ENCODE measurements around the gene HBE1.
"Not testable (repeated sequence)": the region's sequence is repeated elsewhere in the genome, so short reads cannot be mapped to it uniquely, and the experiment has no call there.

The HBE1 gene

DNA sequence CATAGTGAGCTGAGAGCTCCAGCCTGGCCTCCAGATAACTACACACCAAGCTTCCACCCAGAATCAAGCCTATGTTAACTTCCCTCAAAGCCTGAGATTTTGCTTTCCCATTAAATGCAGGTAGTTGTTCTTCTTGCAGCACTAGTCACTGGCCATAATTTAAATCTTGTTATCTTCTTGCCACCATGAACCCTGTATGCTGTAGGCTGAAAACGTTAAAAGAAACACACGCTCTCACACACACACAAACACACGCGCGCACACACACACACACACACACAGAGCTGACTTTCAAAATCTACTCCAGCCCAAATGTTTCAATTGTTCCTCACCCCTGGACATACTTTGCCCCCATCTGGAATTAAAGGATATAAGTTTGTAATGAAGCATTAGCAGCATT is 16.3 kb downstream of the HBE1 start:
- DNase-seq (ENCODE audit: low read depth, low spot score) = not testable (repeated sequence)

DNA sequence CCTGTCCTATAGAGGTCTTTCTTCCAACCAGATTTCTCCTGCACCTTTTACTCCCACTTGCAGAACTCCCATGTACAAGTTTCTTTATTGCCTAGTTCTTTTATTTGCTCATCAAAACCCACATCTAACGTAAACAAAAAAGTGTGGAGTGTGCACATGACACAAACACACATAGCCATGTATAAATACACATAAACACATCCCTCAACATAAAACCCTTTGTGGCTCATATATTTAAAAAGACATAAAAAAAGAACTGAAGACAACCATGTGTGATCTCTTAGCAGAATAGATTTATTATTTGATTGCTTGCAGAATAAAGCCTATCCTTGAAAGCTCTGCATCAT is 16.9 kb downstream of the HBE1 start:
- no peak for DNase-seq (ENCODE audit: low read depth, low spot score)

DNA sequence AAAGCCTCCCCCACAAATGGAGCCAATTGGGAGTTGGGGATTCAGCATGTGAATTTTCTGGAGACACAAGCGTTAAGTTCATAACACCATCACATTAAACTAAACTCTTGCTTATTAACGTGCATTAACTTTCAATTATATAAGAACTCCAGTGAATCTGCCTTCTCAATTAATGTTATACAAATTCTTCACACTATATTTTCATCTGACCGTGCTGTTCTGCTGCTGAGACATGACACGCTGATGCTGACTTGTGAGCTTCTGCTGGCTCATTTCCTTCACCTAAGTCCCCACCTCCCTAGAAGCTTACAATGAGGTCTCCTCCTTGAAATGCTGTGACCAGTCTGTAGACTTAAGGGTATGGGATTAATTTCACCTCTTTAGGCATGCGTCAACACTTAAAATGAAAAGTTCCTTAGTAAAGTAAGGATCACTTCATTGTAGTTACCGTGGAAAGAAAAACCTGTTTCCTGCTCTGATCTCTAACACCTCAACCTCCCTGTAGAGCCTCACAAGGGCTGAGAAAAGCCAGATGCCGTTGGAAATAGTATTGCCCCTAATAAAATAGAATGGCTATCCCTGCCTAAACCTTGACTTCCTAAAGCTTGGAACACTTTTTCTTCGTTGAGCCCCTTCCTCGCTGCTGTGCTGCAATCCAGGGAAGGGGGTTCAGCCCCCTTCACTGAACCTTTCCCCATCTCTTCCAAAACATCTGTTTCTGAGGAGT is 17.4 kb downstream of the HBE1 start:
- DNase-seq (ENCODE audit: low read depth, low spot score) = no peak

DNA sequence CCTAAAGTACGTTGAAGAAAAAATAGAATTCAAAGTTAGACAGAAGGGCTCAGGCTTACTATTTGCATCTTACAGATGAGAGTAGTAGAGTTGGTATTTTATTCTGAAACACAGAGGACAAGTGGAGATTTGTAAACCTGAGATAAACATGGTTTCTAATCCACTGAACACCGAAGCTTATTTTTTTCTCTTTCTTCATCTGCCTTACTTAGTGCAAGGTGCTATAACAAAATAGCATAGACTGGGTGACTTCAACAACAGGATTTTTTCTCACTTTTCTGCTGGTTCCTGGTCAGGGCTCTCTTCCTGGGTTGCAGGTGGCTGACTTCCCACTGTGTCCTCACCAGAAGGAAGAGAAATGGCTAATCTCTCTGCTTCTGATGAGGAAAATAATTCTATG is 18.0 kb downstream of the HBE1 start:
- DNase-seq (ENCODE audit: low read depth, low spot score) = no peak

DNA sequence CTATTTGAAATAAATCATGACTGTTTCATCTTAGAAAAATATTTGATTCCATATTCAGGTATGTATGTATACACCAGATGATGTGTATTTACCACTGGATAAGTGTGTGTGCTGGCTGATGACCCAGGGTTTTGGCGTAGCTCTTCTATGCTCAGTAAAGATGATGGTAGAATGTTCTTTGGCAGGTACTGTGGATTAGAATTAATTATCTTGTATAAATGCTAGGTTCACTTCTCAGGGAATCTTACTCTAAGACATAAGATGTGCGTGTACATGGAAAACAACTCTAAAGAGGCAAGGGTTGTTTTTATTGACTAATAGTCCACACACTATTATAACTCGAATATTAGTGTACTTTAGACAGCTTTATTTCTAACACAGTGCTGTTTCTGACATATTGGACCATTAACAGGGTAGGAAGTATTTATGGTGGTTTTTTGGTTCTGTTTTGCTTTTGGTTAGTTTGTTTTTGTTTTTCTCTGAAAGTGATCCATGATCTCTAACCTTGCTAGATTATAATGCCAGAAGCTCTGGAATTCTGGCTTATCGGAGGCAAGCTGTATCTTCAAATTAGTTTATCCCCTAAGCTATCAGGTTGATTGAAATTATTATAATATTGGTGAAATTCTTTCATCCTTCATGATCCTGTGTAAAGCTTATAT is 19.1 kb downstream of the HBE1 start:
- DNase-seq (ENCODE audit: low read depth, low spot score) = no peak

DNA sequence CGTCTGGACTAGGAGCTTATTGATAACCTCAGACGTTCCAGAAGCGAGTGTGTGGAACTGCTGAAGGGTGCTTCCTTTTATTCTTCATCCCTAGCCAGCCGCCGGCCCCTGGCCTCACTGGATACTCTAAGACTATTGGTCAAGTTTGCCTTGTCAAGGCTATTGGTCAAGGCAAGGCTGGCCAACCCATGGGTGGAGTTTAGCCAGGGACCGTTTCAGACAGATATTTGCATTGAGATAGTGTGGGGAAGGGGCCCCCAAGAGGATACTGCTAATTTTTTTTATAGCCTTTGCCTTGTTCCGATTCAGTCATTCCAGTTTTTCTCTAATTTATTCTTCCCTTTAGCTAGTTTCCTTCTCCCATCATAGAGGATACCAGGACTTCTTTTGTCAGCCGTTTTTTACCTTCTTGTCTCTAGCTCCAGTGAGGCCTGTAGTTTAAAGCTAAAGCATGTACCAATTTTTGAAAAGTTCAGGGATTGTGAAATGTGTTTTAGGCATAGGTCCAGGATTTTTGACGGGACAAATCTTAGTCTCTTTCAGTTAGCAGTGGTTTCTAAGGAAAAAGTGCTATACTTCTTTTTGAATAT is 19.8 kb downstream of the HBE1 start, which contains the start of gene HBG1:
Gene HBG1 (minus strand): TSS at position 51 of the 590 bp plus-strand sequence. CDS start 53 bp downstream, outside the sequence.
- not testable (repeated sequence) for DNase-seq (ENCODE audit: low read depth, low spot score)

DNA sequence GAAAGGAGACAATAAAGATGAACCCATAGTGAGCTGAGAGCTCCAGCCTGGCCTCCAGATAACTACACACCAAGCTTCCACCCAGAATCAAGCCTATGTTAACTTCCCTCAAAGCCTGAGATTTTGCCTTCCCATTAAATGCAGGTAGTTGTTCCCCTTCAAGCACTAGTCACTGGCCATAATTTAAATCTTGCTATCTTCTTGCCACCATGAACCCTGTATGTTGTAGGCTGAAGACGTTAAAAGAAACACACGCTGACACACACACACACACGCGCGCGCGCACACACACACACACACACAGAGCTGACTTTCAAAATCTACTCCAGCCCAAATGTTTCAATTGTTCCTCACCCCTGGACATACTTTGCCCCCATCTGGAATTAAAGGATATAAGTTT is 21.2 kb downstream of the HBE1 start:
- DNase-seq (ENCODE audit: low read depth, low spot score) = not testable (repeated sequence)

DNA sequence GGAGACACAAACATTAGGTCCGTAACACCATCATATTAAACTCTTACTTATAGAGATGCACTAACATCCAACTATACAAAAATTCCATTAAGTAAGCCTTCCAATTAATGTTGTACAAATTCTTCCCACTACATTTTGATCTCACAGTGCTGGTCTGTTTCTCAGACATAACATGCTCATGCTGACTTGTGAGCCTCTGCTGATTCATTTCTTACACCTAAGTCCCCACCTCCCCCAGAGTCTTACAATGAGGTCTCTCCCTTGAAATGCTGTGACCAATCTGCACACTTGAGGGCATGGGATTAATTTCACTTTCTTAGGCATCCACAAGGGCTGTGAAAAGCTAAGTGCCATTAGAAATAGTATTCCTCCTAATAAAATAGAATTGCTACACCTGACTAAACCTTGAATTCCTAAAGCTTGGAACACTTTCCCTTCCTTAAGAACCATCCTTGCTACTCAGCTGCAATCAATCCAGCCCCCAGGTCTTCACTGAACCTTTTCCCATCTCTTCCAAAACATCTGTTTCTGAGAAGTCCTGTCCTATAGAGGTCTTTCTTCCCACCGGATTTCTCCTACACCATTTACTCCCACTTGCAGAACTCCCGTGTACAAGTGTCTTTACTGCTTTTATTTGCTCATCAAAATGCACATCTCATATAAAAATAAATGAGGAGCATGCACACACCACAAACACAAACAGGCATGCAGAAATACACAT is 22.1 kb downstream of the HBE1 start:
- DNase-seq (ENCODE audit: low read depth, low spot score) = no peak

DNA sequence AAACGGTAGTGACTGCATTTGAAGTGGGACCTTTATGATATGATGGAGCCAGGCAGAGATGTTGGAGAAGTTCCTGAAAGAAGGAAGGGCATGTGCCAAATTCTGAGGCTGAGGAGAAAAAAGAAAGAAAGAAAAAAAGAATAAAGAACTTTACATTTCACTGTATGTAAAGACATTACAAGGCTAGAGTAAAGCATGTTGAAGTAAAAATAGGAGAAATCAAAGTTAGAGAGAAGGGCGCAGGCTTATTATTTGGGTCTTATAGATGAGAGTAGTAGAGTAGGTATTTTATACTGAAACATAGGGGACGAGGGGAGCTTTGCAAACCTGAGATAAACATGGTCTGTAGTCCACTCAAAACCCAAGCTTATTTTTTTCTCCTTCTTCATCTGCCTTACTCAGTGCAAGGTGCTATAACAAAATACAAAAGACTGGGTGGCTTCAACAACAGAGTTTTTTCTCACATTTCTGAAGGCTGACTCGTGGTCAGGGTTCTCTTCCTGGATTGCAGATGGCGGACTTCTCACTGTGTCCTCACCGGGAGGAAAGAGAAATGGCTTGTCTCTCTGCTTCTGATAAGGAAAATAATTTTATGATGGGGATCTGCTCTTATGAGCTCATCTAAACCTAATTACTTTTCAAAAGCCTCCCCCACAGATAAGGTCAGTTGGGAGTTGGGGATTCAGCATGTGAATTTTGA is 22.8 kb downstream of the HBE1 start:
- no peak for DNase-seq (ENCODE audit: low read depth, low spot score)

DNA sequence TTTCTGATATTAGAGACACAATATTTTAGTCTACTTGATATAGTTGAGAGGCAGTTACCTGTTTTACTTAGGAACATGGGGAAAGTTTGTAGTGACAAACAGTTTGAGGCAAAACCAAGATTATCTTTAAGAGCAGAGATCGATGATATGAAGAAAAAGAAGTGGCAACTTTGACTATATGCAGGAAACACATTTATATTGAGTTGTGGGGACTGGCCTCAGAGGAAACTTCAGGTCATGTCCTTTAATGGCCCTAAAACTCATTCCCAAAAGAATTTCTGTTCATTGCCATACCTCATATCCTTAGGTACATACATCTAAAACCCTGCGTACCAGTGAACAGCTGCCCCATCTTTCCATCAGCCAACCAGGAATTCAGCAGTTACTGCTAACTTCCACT is 24.6 kb downstream of the HBE1 start:
- no peak for DNase-seq (ENCODE audit: low read depth, low spot score)

DNA sequence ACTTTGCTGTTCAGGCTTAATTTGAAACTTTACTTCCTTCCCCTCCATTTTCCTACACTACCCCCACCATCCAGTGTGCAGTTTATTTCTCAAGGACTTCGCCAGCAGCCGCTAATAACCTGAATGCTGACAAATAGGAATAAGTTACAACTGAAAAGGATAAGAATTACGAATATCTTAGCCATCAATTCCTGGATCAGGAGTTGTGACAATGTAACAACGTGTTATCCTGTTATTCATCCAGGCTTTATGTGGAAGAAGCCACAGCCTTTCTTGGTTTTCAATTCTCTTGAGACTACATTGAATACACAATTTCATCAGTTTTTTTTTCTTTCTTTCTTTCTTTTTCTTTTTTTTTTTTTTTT is 25.9 kb downstream of the HBE1 start:
- DNase-seq (ENCODE audit: low read depth, low spot score) = no peak

DNA sequence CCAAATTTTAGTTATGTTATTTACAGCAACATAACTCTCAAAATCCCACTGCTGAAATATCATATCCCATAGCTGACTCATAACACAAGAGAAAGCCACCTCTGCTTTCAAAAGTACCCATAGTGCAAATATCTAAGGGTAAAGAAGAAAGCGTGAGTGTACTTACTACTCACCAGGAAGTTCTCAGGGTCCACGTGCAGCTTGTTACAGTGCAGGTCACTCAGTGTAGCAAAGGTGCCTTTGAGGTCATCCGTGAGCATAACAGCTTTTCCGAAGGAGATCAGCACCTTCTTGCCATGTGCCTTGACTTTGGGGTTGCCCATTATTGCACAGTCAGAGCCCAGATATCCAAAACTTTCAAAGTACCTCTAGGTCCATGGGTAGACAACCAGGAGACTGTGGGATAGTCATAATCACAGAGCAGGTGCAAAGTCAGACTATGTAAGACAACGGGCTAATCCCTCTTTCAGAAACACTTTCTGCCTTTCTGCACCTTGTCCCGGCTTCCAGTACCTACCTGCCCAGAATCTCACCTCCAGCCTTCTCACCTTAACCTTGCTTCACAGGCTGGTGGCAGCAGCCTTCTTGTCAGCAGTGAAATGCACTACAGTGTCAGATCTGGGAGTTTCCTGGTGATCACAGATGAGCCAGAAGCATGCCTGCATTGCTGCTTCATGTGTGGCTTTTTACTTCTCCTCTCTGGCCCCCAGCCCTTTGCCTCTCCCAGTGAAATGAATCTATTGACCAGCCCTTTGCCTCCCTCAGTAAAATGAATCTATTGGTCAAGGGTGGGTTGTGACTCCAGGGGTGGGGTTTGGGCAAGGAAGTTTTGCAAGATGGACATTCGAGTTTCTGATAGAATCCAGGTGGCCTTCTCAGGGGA is 26.6 kb downstream of the HBE1 start:
- DNase-seq (ENCODE audit: low read depth, low spot score) = no peak

DNA sequence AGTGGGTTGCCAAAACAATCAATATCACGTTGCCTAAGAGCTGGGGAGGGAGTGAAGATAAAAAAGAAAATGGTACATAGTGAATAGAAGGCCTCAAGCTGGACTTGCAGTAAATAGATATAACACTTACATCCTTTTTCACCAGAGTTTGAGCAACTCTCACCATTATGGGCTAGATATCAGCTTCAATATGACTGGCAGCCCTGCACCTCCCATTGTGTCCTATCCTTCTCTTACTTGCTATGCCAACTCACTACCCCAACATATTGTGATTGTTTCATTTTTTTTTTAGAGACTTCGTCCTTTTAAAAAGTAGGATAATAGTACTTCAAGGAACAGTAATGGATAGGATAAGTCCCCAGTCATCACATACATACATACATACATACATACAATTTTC is 27.5 kb downstream of the HBE1 start:
- DNase-seq (ENCODE audit: low read depth, low spot score) = no peak

DNA sequence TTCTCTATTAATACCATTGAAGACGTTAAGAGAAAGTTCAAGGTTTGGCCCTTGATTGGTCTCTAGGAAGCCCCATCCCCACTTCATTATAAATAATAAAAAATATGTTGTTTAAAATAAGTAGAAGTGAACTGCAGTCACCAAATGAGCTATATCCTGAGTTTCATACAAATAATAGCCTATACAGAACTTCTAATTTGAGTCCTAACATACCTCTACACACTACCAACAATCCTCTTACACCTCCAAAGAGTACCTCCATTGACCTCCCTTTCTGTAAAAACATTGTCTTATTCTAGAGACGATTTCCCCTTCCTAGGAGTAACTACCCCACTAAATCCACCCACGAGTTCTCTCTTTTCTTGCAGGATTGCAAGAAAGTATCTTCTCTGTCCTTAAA is 28.3 kb downstream of the HBE1 start:
- no peak for DNase-seq (ENCODE audit: low read depth, low spot score)

DNA sequence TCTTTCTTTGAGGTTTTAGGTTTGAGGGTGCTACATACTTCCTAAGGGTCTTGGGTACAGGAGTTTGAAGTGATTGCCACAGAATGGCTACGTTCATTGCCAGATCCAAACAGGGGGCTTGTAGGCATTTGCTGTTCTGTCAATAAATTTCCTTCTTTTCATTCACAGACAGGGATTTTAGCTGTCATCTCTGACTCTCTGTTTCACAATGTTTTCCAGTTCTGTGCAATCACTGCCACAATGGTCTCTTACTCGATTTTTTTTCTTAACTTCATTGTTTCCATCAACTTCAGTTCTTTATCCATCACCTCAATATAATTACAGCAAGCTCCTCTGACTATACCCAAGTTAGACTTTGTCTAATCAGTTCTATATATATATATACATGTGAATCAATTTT is 29.3 kb downstream of the HBE1 start:
- DNase-seq (ENCODE audit: low read depth, low spot score) = no peak

DNA sequence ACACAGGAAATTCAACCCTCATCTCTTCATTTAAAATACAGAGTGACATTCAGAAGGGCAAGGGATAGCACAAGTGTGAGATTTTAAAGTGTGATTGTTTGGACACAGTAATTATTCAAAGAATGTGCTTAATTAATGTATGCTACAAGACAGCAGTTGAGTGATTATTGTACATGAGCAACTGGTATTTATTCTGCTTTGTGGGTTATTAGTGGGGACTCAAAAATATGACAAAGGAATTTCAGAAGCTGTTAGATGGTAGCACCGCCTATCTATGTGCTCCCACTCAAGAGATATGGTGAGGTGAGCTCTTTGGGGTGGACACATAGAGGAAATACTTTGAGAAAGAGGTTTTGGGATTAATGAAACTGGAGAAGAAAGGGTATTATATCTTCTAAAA is 29.7 kb downstream of the HBE1 start:
- DNase-seq (ENCODE audit: low read depth, low spot score) = no peak

DNA sequence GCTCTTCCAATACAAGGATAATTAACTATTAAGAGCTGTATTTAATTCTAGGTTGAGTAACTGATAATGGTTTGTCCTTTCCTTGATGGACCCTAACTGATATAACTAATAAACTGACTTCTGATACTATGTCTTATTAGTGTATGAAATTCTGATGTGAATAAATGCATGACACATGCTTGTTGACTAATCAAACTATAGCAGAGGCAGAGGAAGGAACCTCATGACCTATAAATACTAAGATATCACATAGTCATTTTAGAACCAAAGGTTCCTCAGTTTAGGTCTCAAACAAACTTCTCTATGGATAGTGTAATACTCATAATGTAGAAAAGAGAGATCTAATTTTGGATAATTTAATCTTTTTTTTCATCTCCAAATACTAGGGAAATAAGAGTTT is 30.7 kb downstream of the HBE1 start:
- DNase-seq (ENCODE audit: low read depth, low spot score) = no peak

DNA sequence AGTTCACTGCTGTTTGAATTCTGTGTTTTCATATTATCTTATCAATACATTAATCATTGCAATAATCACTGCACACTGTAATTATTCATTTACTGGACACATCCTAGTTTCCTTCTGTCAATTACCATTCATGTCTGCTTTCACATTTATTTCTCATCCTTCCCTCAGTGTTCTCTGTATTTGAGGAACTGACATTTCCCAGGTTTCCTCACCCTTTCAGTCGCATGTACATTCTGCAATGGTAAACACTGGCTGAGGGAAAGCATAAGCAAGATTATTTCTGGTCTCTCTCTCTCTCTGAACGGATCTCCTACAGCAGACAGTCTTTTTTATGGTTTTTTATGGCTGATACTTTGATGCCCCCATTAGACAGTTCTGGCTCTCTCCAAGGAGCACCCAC is 31.3 kb downstream of the HBE1 start:
- no peak for DNase-seq (ENCODE audit: low read depth, low spot score)

DNA sequence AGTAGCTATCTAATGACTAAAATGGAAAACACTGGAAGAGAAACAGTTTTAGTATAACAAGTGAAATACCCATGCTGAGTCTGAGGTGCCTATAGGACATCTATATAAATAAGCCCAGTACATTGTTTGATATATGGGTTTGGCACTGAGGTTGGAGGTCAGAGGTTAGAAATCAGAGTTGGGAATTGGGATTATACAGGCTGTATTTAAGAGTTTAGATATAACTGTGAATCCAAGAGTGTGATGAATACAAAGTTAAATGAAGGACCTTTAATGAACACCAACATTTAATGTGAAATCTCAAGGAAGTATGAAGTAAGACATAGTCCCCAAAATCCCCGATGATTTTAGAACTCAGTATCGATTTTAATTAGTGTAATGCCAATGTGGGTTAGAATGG is 32.3 kb downstream of the HBE1 start:
- no peak for DNase-seq (ENCODE audit: low read depth, low spot score)

DNA sequence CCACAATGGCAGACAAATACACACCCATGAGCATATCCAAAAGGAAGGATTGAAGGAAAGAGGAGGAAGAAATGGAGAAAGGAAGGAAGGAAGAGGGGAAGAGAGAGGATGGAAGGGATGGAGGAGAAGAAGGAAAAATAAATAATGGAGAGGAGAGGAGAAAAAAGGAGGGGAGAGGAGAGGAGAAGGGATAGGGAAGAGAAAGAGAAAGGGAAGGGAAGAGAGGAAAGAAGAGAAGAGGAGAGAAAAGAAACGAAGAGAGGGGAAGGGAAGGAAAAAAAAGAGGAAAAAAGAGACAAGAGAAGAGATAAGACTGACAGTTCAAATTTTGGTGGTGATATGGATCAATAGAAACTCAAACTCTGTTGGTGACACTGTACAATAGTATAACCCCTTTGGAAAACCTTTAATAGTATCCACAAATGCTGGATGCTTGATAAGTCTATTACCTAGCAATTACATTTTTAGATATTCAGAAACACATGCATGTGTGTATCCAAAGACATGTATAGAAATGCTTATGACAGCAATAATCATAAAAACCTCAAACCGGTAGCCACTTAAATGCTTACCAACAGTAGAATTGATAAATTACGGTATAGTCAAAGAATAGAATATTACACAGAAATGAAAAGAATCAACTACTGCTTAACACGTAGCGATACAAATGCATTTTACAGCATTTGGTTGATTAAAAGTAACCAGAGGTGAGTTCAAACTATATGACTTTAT is 34.2 kb downstream of the HBE1 start:
- no peak for DNase-seq (ENCODE audit: low read depth, low spot score)
